ENCODE measurements around the gene PGAM5.
"Not testable (repeated sequence)": the region's sequence is repeated elsewhere in the genome, so short reads cannot be mapped to it uniquely, and the experiment has no call there.

PGAM5 gene

GRCh38 chr12:132689227-132689626 lies 21.4 kb upstream of the PGAM5 start:
- DNase-seq, result no peak

- no peak for DNase-seq
Observed at GRCh38 chr12:132690112-132690511, 20.5 kb upstream of the PGAM5 start.

GRCh38 chr12:132692030-132692429 lies 18.6 kb upstream of the PGAM5 start:
- DNase-seq, result not testable (repeated sequence)

GRCh38 chr12:132694888-132695287 lies 15.8 kb upstream of the PGAM5 start:
- DNase-seq, result not testable (repeated sequence)

- DNase-seq, result no peak
Observed at GRCh38 chr12:132695431-132695830, 15.2 kb upstream of the PGAM5 start.

GRCh38 chr12:132698341-132698740 lies 12.3 kb upstream of the PGAM5 start:
- no peak for DNase-seq

GRCh38 chr12:132700212-132700822 lies 10.3 kb upstream of the PGAM5 start:
- no peak for DNase-seq

GRCh38 chr12:132702640-132703039 lies 8.0 kb upstream of the PGAM5 start:
- DNase-seq, result no peak

GRCh38 chr12:132703641-132704040 lies 7.0 kb upstream of the PGAM5 start:
- no peak for DNase-seq

- DNase-seq, result no peak
Observed at GRCh38 chr12:132707241-132707640, 3.4 kb upstream of the PGAM5 start.

GRCh38 chr12:132708150-132708549 lies 2.5 kb upstream of the PGAM5 start:
- DNase-seq, result no peak

- no peak for DNase-seq
Observed at GRCh38 chr12:132710043-132710404, 618 bp upstream of the PGAM5 start.

- DNase-seq, result peak; percentile 32
Observed at GRCh38 chr12:132711080-132711843, 620 bp downstream of the PGAM5 start.

GRCh38 chr12:132713123-132713522 lies 2.5 kb downstream of the PGAM5 start:
- DNase-seq, result no peak

GRCh38 chr12:132715874-132716273 lies 5.2 kb downstream of the PGAM5 start:
- DNase-seq, result no peak

GRCh38 chr12:132716356-132716755 lies 5.7 kb downstream of the PGAM5 start:
- DNase-seq, result no peak

- DNase-seq, result no peak
Observed at GRCh38 chr12:132717011-132717410, 6.4 kb downstream of the PGAM5 start.

- no peak for DNase-seq
Observed at GRCh38 chr12:132717531-132718387, 7.1 kb downstream of the PGAM5 start.

- DNase-seq, result no peak
Observed at GRCh38 chr12:132718644-132719043, 8.0 kb downstream of the PGAM5 start.

- DNase-seq, result no peak
Observed at GRCh38 chr12:132719141-132719953, 8.7 kb downstream of the PGAM5 start.

- DNase-seq, result no peak
Observed at GRCh38 chr12:132719954-132720324, 9.3 kb downstream of the PGAM5 start.

GRCh38 chr12:132720606-132721345 lies 10.1 kb downstream of the PGAM5 start:
- DNase-seq, result no peak
